ENCODE data around the gene DDAH1. TPM values are rescaled to one million over a fixed set of nuclear protein-coding genes. Genes with fewer than 3 reads are reported as not detected.
"Not testable (repeated sequence)": the region's sequence is repeated elsewhere in the genome, so short reads cannot be mapped to it uniquely, and the experiment has no call there.

DDAH1 gene
- total RNA-seq, 2 donors from 2014 or later = 11.2 to 31.4 TPM

GRCh38 chr1:85356130-85356529 lies 108.8 kb downstream of the DDAH1 start:
- Histone ChIP-seq H3K4me1 (peaks cover 37% of the 10 kb centered on the region), H3K27me3 (no peaks in the 10 kb centered on the region), H3K4me3 (no peak overlapping the region), H3K9me3 (no peaks in the 10 kb centered on the region), H3K27ac (peak overlapping the region in 1 of 4 donors; percentile 38), H3K36me3 (replicated peaks in 1 of 2; ENCODE audit: insufficient read depth in 1 of 2, low read depth in 2 of 2) (no peaks in the 10 kb centered on the region)
- TF ChIP-seq POLR2A (IDR thresholded peaks at IDR 0.05) (no peak), CTCF (IDR thresholded peaks at IDR 0.05) (no peak)
- no peak for DNase-seq
- no peak for ATAC-seq
- intact Hi-C loops (cut with DNase I) = no loop called here

GRCh38 chr1:85352055-85352454 lies 112.9 kb downstream of the DDAH1 start:
- H3K27me3 ChIP-seq = no peaks in the 10 kb centered on the region
- no peak overlapping the region for H3K27ac ChIP-seq
- no peak overlapping the region for H3K4me3 ChIP-seq
- H3K36me3 ChIP-seq (replicated peaks in 1 of 2; ENCODE audit: insufficient read depth in 1 of 2, low read depth in 2 of 2) = peaks cover 0 to 5% of the 10 kb centered on the region in 2 donors
- intact Hi-C loops (cut with DNase I) = no loop called here
- no peaks in the 10 kb centered on the region for H3K9me3 ChIP-seq
- peaks cover 26% of the 10 kb centered on the region for H3K4me1 ChIP-seq
- ATAC-seq (no peak), DNase-seq (no peak)
- no peak for TF ChIP-seq CTCF (IDR thresholded peaks at IDR 0.05)
- TF ChIP-seq POLR2A (IDR thresholded peaks at IDR 0.05) = no peak
- 88 to 98% methylated on average over 4 of the region's 4 CpGs for WGBS, 2 donors

GRCh38 chr1:85351202-85351828 lies 113.6 kb downstream of the DDAH1 start:
- no peak overlapping the region for H3K4me3 ChIP-seq
- ATAC-seq = no peak
- no peaks in the 10 kb centered on the region for H3K27me3 ChIP-seq
- no peak for DNase-seq
- H3K27ac ChIP-seq = no peak overlapping the region
- WGBS, 2 donors = 61 to 65% methylated on average over 3 of the region's 3 CpGs
- intact Hi-C loops (cut with DNase I) = no loop called here
- H3K4me1 ChIP-seq = peaks cover 19% of the 10 kb centered on the region
- peaks cover 0 to 5% of the 10 kb centered on the region in 2 donors for H3K36me3 ChIP-seq (replicated peaks in 1 of 2; ENCODE audit: insufficient read depth in 1 of 2, low read depth in 2 of 2)
- H3K9me3 ChIP-seq = no peaks in the 10 kb centered on the region
- TF ChIP-seq CTCF (IDR thresholded peaks at IDR 0.05) = no peak
- no peak for TF ChIP-seq POLR2A (IDR thresholded peaks at IDR 0.05)

GRCh38 chr1:85349224-85349623 lies 115.7 kb downstream of the DDAH1 start:
- ATAC-seq = no peak
- 70 to 89% methylated on average over 3 of the region's 3 CpGs for WGBS, 2 donors
- Histone ChIP-seq H3K9me3 (no peaks in the 10 kb centered on the region), H3K27ac (no peak overlapping the region), H3K4me3 (no peak overlapping the region), H3K36me3 (replicated peaks in 1 of 2; ENCODE audit: insufficient read depth in 1 of 2, low read depth in 2 of 2) (peaks cover 0 to 5% of the 10 kb centered on the region in 2 donors), H3K27me3 (no peaks in the 10 kb centered on the region), H3K4me1 (peaks cover 5% of the 10 kb centered on the region)
- TF ChIP-seq POLR2A (IDR thresholded peaks at IDR 0.05) (no peak), CTCF (IDR thresholded peaks at IDR 0.05) (no peak)
- intact Hi-C loops (cut with DNase I) = no loop called here
- DNase-seq = no peak

GRCh38 chr1:85347908-85348307 lies 117.1 kb downstream of the DDAH1 start:
- H3K27ac ChIP-seq = no peak overlapping the region
- DNase-seq (no peak), ATAC-seq (no peak)
- H3K27me3 ChIP-seq = no peaks in the 10 kb centered on the region
- no peaks in the 10 kb centered on the region for H3K9me3 ChIP-seq
- intact Hi-C loops (cut with DNase I) = no loop called here
- no peak overlapping the region for H3K4me3 ChIP-seq
- peaks cover 0 to 5% of the 10 kb centered on the region in 2 donors for H3K36me3 ChIP-seq (replicated peaks in 1 of 2; ENCODE audit: insufficient read depth in 1 of 2, low read depth in 2 of 2)
- no peak for TF ChIP-seq POLR2A (IDR thresholded peaks at IDR 0.05)
- WGBS, 2 donors = 83 to 85% methylated on average over 2 of the region's 2 CpGs
- peaks cover 16% of the 10 kb centered on the region for H3K4me1 ChIP-seq

GRCh38 chr1:85347275-85347674 lies 117.7 kb downstream of the DDAH1 start:
- H3K9me3 ChIP-seq; DNase-seq; H3K27ac ChIP-seq; intact Hi-C loops (cut with DNase I); H3K4me3 ChIP-seq; H3K27me3 ChIP-seq; H3K36me3 ChIP-seq (replicated peaks in 1 of 2; ENCODE audit: insufficient read depth in 1 of 2, low read depth in 2 of 2); ATAC-seq: not testable (repeated sequence)
- H3K4me1 ChIP-seq = peaks cover 21% of the 10 kb centered on the region
- WGBS, 2 donors = 93 to 95% methylated on average over 3 to 4 of the region's 4 CpGs

All from body of pancreas (tissue), 4 donors.